Cardiac muscle cell (in vitro differentiated cells and primary cell): ENCODE results near the gene PLEK. TPM values are rescaled to one million over a fixed set of nuclear protein-coding genes. Genes with fewer than 3 reads are reported as not detected.

Source experiments
- DNase-seq, 2 donors: peaks; one replicate each; pipeline versions ENCODE4 v3.0.0 to v3.0.0-alpha.2; 2010 to 2017; ENCODE audit warnings: low read depth in 1 of 2, low spot score in 1 of 2
- H3K27ac ChIP-seq: fragments of 200-600 bp; sonication (generic); 2 replicates; pipeline ENCODE4 v1.5.1; 2016
- H3K27me3 ChIP-seq: fragments of 200-600 bp; sonication (generic); 2 replicates; pipeline ENCODE4 v1.6.0; 2016; ENCODE audit warnings: control low read depth
- H3K36me3 ChIP-seq: fragments of 200-600 bp; sonication (generic); 2 replicates; pipeline ENCODE4 v1.5.1; 2016; ENCODE audit warnings: control low read depth
- H3K4me1 ChIP-seq: fragments of 200-600 bp; sonication (generic); 2 replicates; pipeline ENCODE4 v1.8.1; 2017; ENCODE audit warnings: low read depth, mild to moderate bottlenecking, mixed run types
- H3K4me3 ChIP-seq: fragments of 200-600 bp; sonication (generic); 2 replicates; pipeline ENCODE4 v1.5.1; 2016; ENCODE audit warnings: mild to moderate bottlenecking
- H3K9me3 ChIP-seq: fragments of 200-600 bp; sonication (generic); 2 replicates; pipeline ENCODE4 v1.5.1; 2017; ENCODE audit warnings: low read depth, mild to moderate bottlenecking, control low read depth
- CTCF ChIP-seq: IDR thresholded peaks from 2 replicates; pipeline ENCODE4 v1.5.1; 2012; ENCODE audit warnings: low read depth, mild to moderate bottlenecking, low read length
- polyA plus RNA-seq: library from polyadenylated mRNA; unstranded; fragments of >200 nt; fragmentation: Nextera tagmentation; extraction: Ambion mirVana; gene quantifications from 2 replicates; pipeline ENCODE4 v1.2.1, GENCODE V29; 2016
- total RNA-seq: library from RNA; depleted of rRNA; stranded (reverse); fragments of >200 nt; gene quantifications from 2 replicates; pipeline ENCODE4 v1.2.3, GENCODE V29; 2016

The PLEK gene
- total and polyA plus RNA-seq, 2 experiments from 2014 or later: not detected

GRCh38 chr2:68333931-68334330 is 31.2 kb upstream of the PLEK start:
- H3K36me3 ChIP-seq: no peaks in the 10 kb centered on the region

GRCh38 chr2:68336192-68336591 is 28.9 kb upstream of the PLEK start:
- no peak overlapping the region for H3K4me3 ChIP-seq
- H3K4me1 ChIP-seq: no peaks in the 10 kb centered on the region
- H3K27ac ChIP-seq: no peak overlapping the region
- peaks cover 6% of the 10 kb centered on the region for H3K27me3 ChIP-seq
- no peaks in the 10 kb centered on the region for H3K36me3 ChIP-seq
- TF ChIP-seq CTCF: no peak
- peak in 1 of 2 donors; percentile 77 for DNase-seq
- H3K9me3 ChIP-seq: no peaks in the 10 kb centered on the region

More at GRCh38 chr2:68333931-68334330, 31.2 kb upstream of the PLEK start:
- no peaks in the 10 kb centered on the region for H3K4me1 ChIP-seq
- DNase-seq: no peak
- H3K4me3 ChIP-seq: no peak overlapping the region
- TF ChIP-seq CTCF: no peak
- H3K27ac ChIP-seq: no peak overlapping the region
- H3K27me3 ChIP-seq: no peaks in the 10 kb centered on the region
- H3K9me3 ChIP-seq: no peaks in the 10 kb centered on the region

GRCh38 chr2:68340226-68341061 is 24.6 kb upstream of the PLEK start:
- no peak for TF ChIP-seq CTCF
- H3K4me1 ChIP-seq: no peaks in the 10 kb centered on the region
- no peaks in the 10 kb centered on the region for H3K36me3 ChIP-seq
- H3K27me3 ChIP-seq: peaks cover 6% of the 10 kb centered on the region
- no peak overlapping the region for H3K4me3 ChIP-seq
- H3K27ac ChIP-seq: no peak overlapping the region
- no peaks in the 10 kb centered on the region for H3K9me3 ChIP-seq
- DNase-seq: no peak

- no peak for DNase-seq
- peaks cover 6% of the 10 kb centered on the region for H3K27me3 ChIP-seq
- H3K36me3 ChIP-seq: no peaks in the 10 kb centered on the region
- TF ChIP-seq CTCF: no peak
- no peaks in the 10 kb centered on the region for H3K4me1 ChIP-seq
- no peak overlapping the region for H3K4me3 ChIP-seq
- no peaks in the 10 kb centered on the region for H3K9me3 ChIP-seq
- H3K27ac ChIP-seq: no peak overlapping the region
These were observed 24.1 kb upstream of the PLEK start for GRCh38 chr2:68341062-68341329.

GRCh38 chr2:68341583-68341982 is 23.5 kb upstream of the PLEK start:
- no peak overlapping the region for H3K27ac ChIP-seq
- peaks cover 6% of the 10 kb centered on the region for H3K27me3 ChIP-seq
- DNase-seq: no peak
- TF ChIP-seq CTCF: no peak
- H3K4me3 ChIP-seq: no peak overlapping the region
- no peaks in the 10 kb centered on the region for H3K4me1 ChIP-seq
- H3K36me3 ChIP-seq: no peaks in the 10 kb centered on the region
- no peaks in the 10 kb centered on the region for H3K9me3 ChIP-seq
